KMS-11 (cell line): ENCODE measurements around the gene WFDC12.

ENCODE experiments used
- H2AFZ ChIP-seq: fragments of 200-600 bp; sonication (generic); 2 replicates; pipeline ENCODE4 v1.6.1; 2016; ENCODE audit warnings: antibody characterized with exemption, mixed run types, low read depth
- H3K27ac ChIP-seq: fragments of 200-600 bp; sonication (generic); 2 replicates; pipeline ENCODE4 v1.6.1; 2016; ENCODE audit warnings: mild to moderate bottlenecking, mixed run types
- H3K27me3 ChIP-seq: fragments of 200-600 bp; sonication (generic); 2 replicates; pipeline ENCODE4 v1.6.1; 2017; ENCODE audit warnings: mild to moderate bottlenecking, low read depth, mixed run types, moderate library complexity; ENCODE audit not compliant: insufficient read depth
- H3K36me3 ChIP-seq: fragments of 200-600 bp; sonication (generic); 2 replicates; pipeline ENCODE4 v1.6.1; 2017; ENCODE audit warnings: mild to moderate bottlenecking, mixed run types; ENCODE audit not compliant: insufficient read depth
- H3K4me1 ChIP-seq: fragments of 200-600 bp; sonication (generic); 2 replicates; pipeline ENCODE4 v1.6.1; 2016; ENCODE audit warnings: mild to moderate bottlenecking, low read depth, mixed run types; ENCODE audit not compliant: poor library complexity, severe bottlenecking
- H3K4me2 ChIP-seq: fragments of 200-600 bp; sonication (generic); 2 replicates; pipeline ENCODE4 v1.7.0; 2016; ENCODE audit warnings: mild to moderate bottlenecking, mixed run types
- H3K4me3 ChIP-seq: fragments of 200-600 bp; sonication (generic); IDR thresholded peaks from 2 replicates; pipeline ENCODE4 v1.6.1; 2017; ENCODE audit warnings: low read depth, low read length, mixed read lengths; ENCODE audit not compliant: insufficient read depth
- H3K79me2 ChIP-seq: fragments of 200-600 bp; sonication (generic); 2 replicates; pipeline ENCODE4 v1.6.1; 2016; ENCODE audit warnings: low read depth, mixed run types; ENCODE audit not compliant: insufficient read depth
- H3K9ac ChIP-seq: fragments of 200-600 bp; sonication (generic); 2 replicates; pipeline ENCODE4 v1.6.1; 2016; ENCODE audit warnings: mild to moderate bottlenecking, mixed run types
- H4K20me1 ChIP-seq: fragments of 200-600 bp; sonication (generic); 2 replicates; pipeline ENCODE4 v1.6.1; 2016; ENCODE audit warnings: mild to moderate bottlenecking, mixed run types; ENCODE audit not compliant: insufficient read depth
- CTCF ChIP-seq: fragments of 200-600 bp; sonication (generic); conservative IDR thresholded peaks from 2 replicates; pipeline ENCODE4 v1.6.1; 2017; ENCODE audit warnings: low read depth, mild to moderate bottlenecking, antibody characterized with exemption, low read length, moderate library complexity, mixed read lengths

The WFDC12 gene

GRCh38 chr20:45111799-45112471 is 12.3 kb downstream of the WFDC12 start:
- Histone ChIP-seq H3K4me2 (no peak overlapping the region), H3K27me3 (no peaks in the 10 kb centered on the region), H3K36me3 (no peaks in the 10 kb centered on the region), H3K9ac (no peak overlapping the region), H3K4me1 (peaks cover 9% of the 10 kb centered on the region), H2AFZ (no peak overlapping the region), H3K27ac (no peak overlapping the region), H4K20me1 (no peaks in the 10 kb centered on the region), H3K79me2 (no peaks in the 10 kb centered on the region), H3K4me3 (no peak overlapping the region)
- TF ChIP-seq CTCF: peak; percentile 98

GRCh38 chr20:45111285-45111684 is 13.0 kb downstream of the WFDC12 start:
- no peak overlapping the region for H3K9ac ChIP-seq
- TF ChIP-seq CTCF: no peak
- no peaks in the 10 kb centered on the region for H4K20me1 ChIP-seq
- H3K4me1 ChIP-seq: peaks cover 6% of the 10 kb centered on the region
- H3K27ac ChIP-seq: no peak overlapping the region
- no peak overlapping the region for H2AFZ ChIP-seq
- no peak overlapping the region for H3K4me2 ChIP-seq
- H3K27me3 ChIP-seq: no peaks in the 10 kb centered on the region
- no peaks in the 10 kb centered on the region for H3K79me2 ChIP-seq
- no peak overlapping the region for H3K4me3 ChIP-seq
- no peaks in the 10 kb centered on the region for H3K36me3 ChIP-seq

- H3K27ac ChIP-seq: no peak overlapping the region
- H3K79me2 ChIP-seq: no peaks in the 10 kb centered on the region
- H3K4me3 ChIP-seq: no peak overlapping the region
- no peaks in the 10 kb centered on the region for H4K20me1 ChIP-seq
- H3K27me3 ChIP-seq: no peaks in the 10 kb centered on the region
- no peak overlapping the region for H3K9ac ChIP-seq
- no peak overlapping the region for H2AFZ ChIP-seq
- H3K4me1 ChIP-seq: no peaks in the 10 kb centered on the region
- H3K4me2 ChIP-seq: no peak overlapping the region
- TF ChIP-seq CTCF: no peak
- H3K36me3 ChIP-seq: no peaks in the 10 kb centered on the region
Measured at GRCh38 chr20:45110301-45110700, 14.0 kb downstream of the WFDC12 start.

GRCh38 chr20:45109634-45110033 is 14.6 kb downstream of the WFDC12 start:
- no peak overlapping the region for H3K9ac ChIP-seq
- TF ChIP-seq CTCF: no peak
- H2AFZ ChIP-seq: no peak overlapping the region
- H3K36me3 ChIP-seq: no peaks in the 10 kb centered on the region
- H3K27ac ChIP-seq: no peak overlapping the region
- H3K79me2 ChIP-seq: no peaks in the 10 kb centered on the region
- no peak overlapping the region for H3K4me2 ChIP-seq
- H4K20me1 ChIP-seq: no peaks in the 10 kb centered on the region
- H3K4me3 ChIP-seq: no peak overlapping the region
- H3K4me1 ChIP-seq: no peaks in the 10 kb centered on the region
- H3K27me3 ChIP-seq: no peaks in the 10 kb centered on the region
